NCI-H2196 (cell line): ENCODE data around the gene RAB39A.

Source experiments
- DNase-seq: peaks from one replicate; lab custom pipeline; 2025; ENCODE audit not compliant: unreplicated experiment; lab: John Stamatoyannopoulos, UW

Gene RAB39A

GRCh38 chr11:107957109-107957588 lies 28.9 kb downstream of the RAB39A start:
- no peak for DNase-seq

- no peak for DNase-seq
Observed at GRCh38 chr11:107961480-107961879, 33.2 kb downstream of the RAB39A start.

- no peak for DNase-seq
Observed at GRCh38 chr11:107962181-107962580, 33.9 kb downstream of the RAB39A start.

GRCh38 chr11:107963091-107963490 lies 34.8 kb downstream of the RAB39A start:
- DNase-seq = no peak

GRCh38 chr11:107969219-107969618 lies 41.0 kb downstream of the RAB39A start:
- DNase-seq = no peak

GRCh38 chr11:107970049-107970448 lies 41.8 kb downstream of the RAB39A start:
- DNase-seq = no peak

GRCh38 chr11:107973641-107974040 lies 45.4 kb downstream of the RAB39A start:
- DNase-seq = no peak

GRCh38 chr11:107988397-107989158 lies 60.3 kb downstream of the RAB39A start:
- DNase-seq = no peak

- DNase-seq = no peak
Observed at GRCh38 chr11:107991868-107992414, 63.7 kb downstream of the RAB39A start.

GRCh38 chr11:107996006-107996776 lies 67.9 kb downstream of the RAB39A start:
- DNase-seq = no peak

- DNase-seq = no peak
Observed at GRCh38 chr11:107998761-107999160, 70.5 kb downstream of the RAB39A start.

- DNase-seq = peak; percentile 45
Observed at GRCh38 chr11:107999759-108000455, 71.7 kb downstream of the RAB39A start.

GRCh38 chr11:108002476-108002875 lies 74.2 kb downstream of the RAB39A start:
- no peak for DNase-seq

- DNase-seq = no peak
Observed at GRCh38 chr11:108003623-108004022, 75.4 kb downstream of the RAB39A start.

- DNase-seq = no peak
Observed at GRCh38 chr11:108007819-108008218, 79.6 kb downstream of the RAB39A start.

- DNase-seq = peak; percentile 94
Observed at GRCh38 chr11:108008656-108009496, 80.6 kb downstream of the RAB39A start, which contains the start of gene CUL5. Gene CUL5, plus strand, starts transcription at chr11:108008898. Its CDS starts 451 bp downstream, at chr11:108009349.

GRCh38 chr11:108009497-108010370 lies 81.5 kb downstream of the RAB39A start:
- no peak for DNase-seq

- no peak for DNase-seq
Observed at GRCh38 chr11:108012139-108012725, 84.0 kb downstream of the RAB39A start.
